K562 (cell line): ENCODE results near the gene MIEF1.

ENCODE experiments used
- MAFF ChIP-seq: IDR thresholded peaks from 2 replicates; pipeline ENCODE4 v1.6.1; 2012; ENCODE audit warnings: low read length, improper control_type of control experiment
- POLR2AphosphoS5 ChIP-seq: IDR thresholded peaks from 2 replicates; pipeline ENCODE4 v1.6.1; 2011; ENCODE audit warnings: mild to moderate bottlenecking, low read depth, low read length, moderate library complexity; ENCODE audit not compliant: control insufficient read depth, insufficient read depth
- POLR3G ChIP-seq: IDR thresholded peaks from 2 replicates; pipeline ENCODE4 v1.6.1; 2011; ENCODE audit not compliant: insufficient read length, insufficient replicate concordance; ENCODE audit errors: extremely low read depth
- TOE1 ChIP-seq, 2 experiments: fragments of 450-650 bp in 1 of 2; sonication (generic) in 1 of 2; formaldehyde crosslinking in 1 of 2; IDR thresholded peaks; 2 replicates each; pipeline versions ENCODE4 v1.7.1 to v1.8.0; 2016 to 2022; ENCODE audit warnings: borderline replicate concordance in 2 of 2, mild to moderate bottlenecking in 2 of 2, antibody characterized with exemption in 1 of 2, inconsistent platforms in 1 of 2, low read depth in 1 of 2, missing genetic modification reagents in 1 of 2, moderate library complexity in 1 of 2
- TF ChIP-seq, protein P1 (sequence below): fragments of 250-450 bp; sonication (Bioruptor Pico); IDR thresholded peaks from 2 replicates; pipeline ENCODE4 v1.8.0; 2022; ENCODE audit warnings: inconsistent platforms, mild to moderate bottlenecking, moderate library complexity, borderline replicate concordance
- TF ChIP-seq, protein P2 (sequence below): sonication (generic); formaldehyde crosslinking; IDR thresholded peaks from 2 replicates; pipeline ENCODE4 v1.5.0; 2020; ENCODE audit warnings: missing genetic modification reagents

DNA sequence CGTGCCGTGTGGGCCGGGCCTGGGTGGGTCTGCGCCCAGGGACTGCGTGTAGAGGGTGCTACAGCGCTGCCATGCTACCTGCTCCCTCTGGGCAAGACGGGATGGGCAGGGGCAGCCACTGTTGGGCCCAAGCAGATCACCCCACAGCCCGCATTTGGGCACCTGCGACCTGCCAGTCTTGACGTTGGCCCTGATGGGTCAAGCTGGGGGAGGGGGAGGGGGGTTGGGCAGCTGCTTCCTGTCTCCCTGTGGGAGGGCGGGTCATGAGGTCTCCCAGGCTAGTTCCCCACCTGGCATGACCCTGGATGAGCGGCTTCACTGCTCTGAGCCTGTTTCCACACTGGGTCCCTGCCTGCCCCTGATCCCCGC lies 33.3 kb downstream of the MIEF1 start:
- TF ChIP-seq TOE1 (IDR thresholded peaks at IDR 0.05; ENCODE audit: borderline replicate concordance) (no peak), TOE1 (CRISPR knock-in tag; IDR thresholded peaks at IDR 0.05; ENCODE audit: borderline replicate concordance, low read depth) (no peak), POLR2AphosphoS5 (no peak), POLR3G (no peak), MAFF (no peak)
- TF ChIP-seq, protein P1, sequence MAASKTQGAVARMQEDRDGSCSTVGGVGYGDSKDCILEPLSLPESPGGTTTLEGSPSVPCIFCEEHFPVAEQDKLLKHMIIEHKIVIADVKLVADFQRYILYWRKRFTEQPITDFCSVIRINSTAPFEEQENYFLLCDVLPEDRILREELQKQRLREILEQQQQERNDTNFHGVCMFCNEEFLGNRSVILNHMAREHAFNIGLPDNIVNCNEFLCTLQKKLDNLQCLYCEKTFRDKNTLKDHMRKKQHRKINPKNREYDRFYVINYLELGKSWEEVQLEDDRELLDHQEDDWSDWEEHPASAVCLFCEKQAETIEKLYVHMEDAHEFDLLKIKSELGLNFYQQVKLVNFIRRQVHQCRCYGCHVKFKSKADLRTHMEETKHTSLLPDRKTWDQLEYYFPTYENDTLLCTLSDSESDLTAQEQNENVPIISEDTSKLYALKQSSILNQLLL, result no peak
- TF ChIP-seq, protein P2, sequence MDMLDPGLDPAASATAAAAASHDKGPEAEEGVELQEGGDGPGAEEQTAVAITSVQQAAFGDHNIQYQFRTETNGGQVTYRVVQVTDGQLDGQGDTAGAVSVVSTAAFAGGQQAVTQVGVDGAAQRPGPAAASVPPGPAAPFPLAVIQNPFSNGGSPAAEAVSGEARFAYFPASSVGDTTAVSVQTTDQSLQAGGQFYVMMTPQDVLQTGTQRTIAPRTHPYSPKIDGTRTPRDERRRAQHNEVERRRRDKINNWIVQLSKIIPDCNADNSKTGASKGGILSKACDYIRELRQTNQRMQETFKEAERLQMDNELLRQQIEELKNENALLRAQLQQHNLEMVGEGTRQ (CRISPR knock-in tag), result no peak
